PC-3 (cell line): ENCODE results near the gene DNMBP.

ENCODE experiments used
- CTCF ChIP-seq: fragments of 300-600 bp; sonication (generic); conservative IDR thresholded peaks from 2 replicates; pipeline ENCODE4 v1.5.1; 2017; ENCODE audit warnings: antibody characterized with exemption, low read depth, mild to moderate bottlenecking, low read length
- EZH2phosphoT487 ChIP-seq: fragments of 300-600 bp; sonication (generic); IDR thresholded peaks from 2 replicates; pipeline ENCODE4 v1.6.1; 2018; ENCODE audit warnings: mild to moderate bottlenecking, antibody characterized with exemption, low read length, borderline replicate concordance

GRCh38 chr10:99828464-99828863 lies 181.3 kb downstream of the DNMBP start:
- no peak for TF ChIP-seq CTCF
- TF ChIP-seq EZH2phosphoT487, result no peak
